Endothelial cell of umbilical vein (primary cell): Measurements from ENCODE around the gene PLXDC1.

ENCODE experiments used
- EZH2 ChIP-seq: IDR thresholded peaks from 2 replicates; pipeline ENCODE4 v1.6.1; 2012; ENCODE audit warnings: borderline replicate concordance, low read depth, mild to moderate bottlenecking, moderate library complexity, low read length, inconsistent platforms; ENCODE audit not compliant: severe bottlenecking
- TF ChIP-seq, protein P1 (sequence below), 2 donors: IDR thresholded peaks; 1 replicate in 1 of 2; 2 replicates in 1 of 2; pipeline ENCODE4 v1.5.1; 2011; ENCODE audit warnings: low read length in 2 of 2, mild to moderate bottlenecking in 2 of 2, moderate library complexity in 2 of 2, control low read depth in 1 of 2, inconsistent platforms in 1 of 2, low read depth in 1 of 2; ENCODE audit not compliant: insufficient read depth in 1 of 2; ENCODE audit errors: extremely low read depth in 1 of 2

GRCh38 chr17:39170109-39170508 lies 18.7 kb upstream of the PLXDC1 start:
- TF ChIP-seq, protein P1, sequence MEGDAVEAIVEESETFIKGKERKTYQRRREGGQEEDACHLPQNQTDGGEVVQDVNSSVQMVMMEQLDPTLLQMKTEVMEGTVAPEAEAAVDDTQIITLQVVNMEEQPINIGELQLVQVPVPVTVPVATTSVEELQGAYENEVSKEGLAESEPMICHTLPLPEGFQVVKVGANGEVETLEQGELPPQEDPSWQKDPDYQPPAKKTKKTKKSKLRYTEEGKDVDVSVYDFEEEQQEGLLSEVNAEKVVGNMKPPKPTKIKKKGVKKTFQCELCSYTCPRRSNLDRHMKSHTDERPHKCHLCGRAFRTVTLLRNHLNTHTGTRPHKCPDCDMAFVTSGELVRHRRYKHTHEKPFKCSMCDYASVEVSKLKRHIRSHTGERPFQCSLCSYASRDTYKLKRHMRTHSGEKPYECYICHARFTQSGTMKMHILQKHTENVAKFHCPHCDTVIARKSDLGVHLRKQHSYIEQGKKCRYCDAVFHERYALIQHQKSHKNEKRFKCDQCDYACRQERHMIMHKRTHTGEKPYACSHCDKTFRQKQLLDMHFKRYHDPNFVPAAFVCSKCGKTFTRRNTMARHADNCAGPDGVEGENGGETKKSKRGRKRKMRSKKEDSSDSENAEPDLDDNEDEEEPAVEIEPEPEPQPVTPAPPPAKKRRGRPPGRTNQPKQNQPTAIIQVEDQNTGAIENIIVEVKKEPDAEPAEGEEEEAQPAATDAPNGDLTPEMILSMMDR (IDR thresholded peaks at IDR 0.05; ENCODE audit: extremely low read depth in 1 of 2, insufficient read depth in 1 of 2, low read depth in 1 of 2, low read length in 2 of 2), result no peak
- no peak for TF ChIP-seq EZH2
